Activated CD4-positive, alpha-beta T cell treated with anti-CD3 and anti-CD28 coated beads for 1 hour (primary cell): Measurements from ENCODE around the gene AK8.
A peak's percentile ranks its signal among the peaks of the same experiment; 100 is the strongest.

Experiments used
- DNase-seq: peaks from one replicate; pipeline ENCODE4 v3.0.0-alpha.2; 2020

The AK8 gene

GRCh38 chr9:132769906-132770769 lies 107.9 kb downstream of the AK8 start:
- DNase-seq, result peak; percentile 46

DNA sequence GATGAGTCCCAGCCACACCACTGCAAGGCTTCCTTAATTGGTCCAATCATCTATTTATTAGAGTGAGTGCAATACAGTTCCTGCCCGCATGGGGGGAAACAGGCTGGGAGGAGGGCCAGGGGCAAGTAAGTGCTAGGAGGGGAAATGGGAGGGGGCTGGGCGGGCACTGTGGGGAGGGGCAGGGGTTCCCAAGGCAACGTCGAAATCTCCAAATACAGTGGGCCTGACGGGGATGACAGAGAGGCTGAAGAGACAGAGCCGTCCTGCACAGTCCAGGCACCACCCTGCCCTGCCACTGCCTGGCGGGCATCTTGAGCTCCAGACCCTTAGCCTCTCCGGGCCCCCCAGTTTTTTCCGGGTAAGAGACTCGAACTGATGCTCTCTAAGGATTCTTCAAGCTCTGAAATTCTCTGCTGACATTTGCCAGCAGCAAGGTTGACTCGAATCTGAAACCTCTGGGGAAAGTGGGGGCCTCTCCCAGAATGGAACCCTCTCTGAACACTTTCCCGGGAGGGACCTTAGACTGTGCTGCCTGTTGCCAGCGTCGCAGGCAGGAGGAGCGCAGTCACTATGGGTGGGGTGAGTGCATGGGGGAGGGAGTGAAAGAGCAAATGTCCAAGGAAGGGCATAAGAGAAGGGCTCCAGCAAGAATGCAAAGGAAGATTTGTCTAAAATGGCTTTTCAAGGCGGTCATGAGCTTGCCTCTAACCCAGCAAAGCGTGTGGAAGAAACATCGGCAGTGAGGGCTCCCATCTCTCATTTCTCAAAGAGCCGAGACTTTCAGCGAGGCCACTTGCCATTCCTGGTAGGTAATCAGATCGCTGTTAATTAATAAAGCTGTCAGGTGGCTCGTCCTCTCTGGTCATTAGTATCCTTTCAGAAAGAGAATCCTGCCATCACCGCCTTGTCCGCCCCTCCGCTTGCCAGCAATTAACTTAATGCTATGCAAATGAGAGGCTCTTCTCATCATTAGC lies 108.9 kb downstream of the AK8 start:
- DNase-seq, result peak; percentile 41

DNA sequence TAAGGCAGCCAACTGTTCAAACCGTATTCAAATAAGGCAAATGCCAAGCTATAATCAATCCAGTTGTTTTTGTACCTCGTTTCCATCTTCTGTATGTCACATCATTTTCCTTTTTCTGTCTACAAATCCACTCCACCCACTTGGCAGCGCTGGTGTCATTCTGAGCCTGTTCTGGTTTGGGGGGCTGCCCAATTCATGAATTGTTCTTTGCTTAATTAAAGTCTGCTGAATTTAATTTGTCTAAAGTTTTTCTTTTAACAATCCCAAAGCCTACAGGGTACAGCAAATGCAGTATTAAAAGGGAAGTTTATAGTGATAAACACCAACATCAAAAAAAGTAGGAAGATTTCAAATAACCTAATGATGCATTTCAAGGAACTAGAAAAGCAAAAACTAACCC lies 114.5 kb downstream of the AK8 start:
- DNase-seq, result no peak

DNA sequence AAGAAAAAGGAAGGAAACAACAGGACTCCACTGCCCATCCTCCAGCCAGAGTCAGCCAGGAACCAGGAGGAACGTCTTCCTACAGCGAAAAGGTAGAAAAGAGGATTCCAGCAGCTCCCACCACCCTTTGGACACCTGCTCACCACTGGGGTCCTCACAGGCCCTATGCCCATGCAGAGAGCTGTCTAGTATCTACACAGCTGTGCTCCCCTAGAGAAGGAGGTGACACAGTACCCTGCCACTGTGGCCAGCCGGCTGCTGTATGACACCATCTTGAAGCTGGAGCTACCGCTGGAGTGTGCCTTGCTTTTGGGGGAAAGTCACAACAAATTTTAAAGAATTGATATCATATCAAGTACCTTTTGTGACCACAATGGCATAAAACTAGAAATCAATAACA lies 115.2 kb downstream of the AK8 start:
- DNase-seq, result no peak

DNA sequence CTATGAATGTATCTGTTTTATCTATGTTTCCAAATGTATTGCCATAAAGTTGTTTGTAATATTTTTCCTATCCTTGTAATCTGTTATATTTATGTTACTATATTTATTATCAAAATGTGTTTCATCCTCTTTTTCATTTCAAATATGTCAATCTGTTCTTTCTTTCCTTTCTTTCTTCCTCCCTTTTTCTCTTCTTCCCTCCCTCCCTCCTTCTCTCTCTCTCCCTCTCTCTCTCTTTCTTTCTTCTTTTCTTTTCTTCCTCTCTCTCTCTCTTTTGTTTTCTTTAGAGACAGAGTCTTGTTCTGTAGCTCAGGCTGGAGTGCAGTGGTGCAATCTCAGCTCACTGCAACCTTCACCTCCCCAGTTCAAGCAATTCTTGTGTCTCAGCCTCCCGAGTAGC lies 116.5 kb downstream of the AK8 start:
- no peak for DNase-seq

DNA sequence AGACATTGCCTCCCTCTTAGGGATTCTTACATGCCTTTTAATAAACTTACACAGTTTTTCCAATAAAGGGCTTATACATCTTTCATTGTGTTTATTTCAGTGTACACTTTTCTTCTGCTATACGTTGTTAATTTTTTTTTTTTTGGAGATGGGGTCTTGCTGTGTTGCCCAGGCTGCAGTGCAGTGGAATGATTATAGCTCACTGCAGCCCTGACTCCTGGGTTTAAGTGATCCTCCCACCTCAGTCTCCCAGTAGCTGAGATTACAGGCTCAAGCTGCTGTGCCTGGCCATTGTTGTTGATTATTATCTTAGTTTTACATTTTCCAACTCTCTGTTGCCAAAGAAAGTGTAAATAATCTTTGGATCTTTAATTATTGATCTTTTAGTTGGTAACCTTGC lies 118.0 kb downstream of the AK8 start:
- no peak for DNase-seq

- DNase-seq, result no peak
Observed at GRCh38 chr9:132757016-132757415, 121.1 kb downstream of the AK8 start.

DNA sequence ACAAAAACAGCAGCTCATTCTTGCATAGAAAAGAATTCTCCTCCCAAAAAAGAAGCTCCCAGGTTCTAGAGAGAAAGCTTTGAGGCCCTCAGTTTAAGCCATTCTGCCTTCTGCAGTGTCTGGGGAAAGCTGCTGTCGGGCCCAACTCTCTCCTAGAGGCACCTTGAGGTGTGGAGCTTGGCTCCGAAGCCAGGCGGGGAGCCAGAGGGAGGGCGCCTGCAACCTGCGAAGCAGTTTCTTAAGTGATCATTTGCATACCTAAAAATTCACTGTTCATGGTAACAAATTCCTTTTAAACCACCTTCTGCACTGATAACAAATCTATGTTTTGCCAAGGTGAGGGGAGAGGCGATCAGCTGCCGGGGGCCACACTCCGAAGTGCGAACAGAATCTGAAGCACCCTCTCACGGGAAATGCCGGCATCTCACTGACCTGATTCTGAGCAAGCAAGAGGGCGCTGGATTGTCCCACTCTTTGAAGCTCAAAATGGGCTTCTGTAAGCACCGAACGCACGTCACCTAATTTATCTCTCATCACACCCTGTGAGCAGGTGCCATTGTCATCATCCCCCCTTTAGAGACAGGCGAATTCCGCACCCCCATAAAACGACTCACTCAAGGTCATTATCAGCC lies 121.8 kb downstream of the AK8 start:
- no peak for DNase-seq

- no peak for DNase-seq
Observed at GRCh38 chr9:132755096-132755495, 123.0 kb downstream of the AK8 start.

DNA sequence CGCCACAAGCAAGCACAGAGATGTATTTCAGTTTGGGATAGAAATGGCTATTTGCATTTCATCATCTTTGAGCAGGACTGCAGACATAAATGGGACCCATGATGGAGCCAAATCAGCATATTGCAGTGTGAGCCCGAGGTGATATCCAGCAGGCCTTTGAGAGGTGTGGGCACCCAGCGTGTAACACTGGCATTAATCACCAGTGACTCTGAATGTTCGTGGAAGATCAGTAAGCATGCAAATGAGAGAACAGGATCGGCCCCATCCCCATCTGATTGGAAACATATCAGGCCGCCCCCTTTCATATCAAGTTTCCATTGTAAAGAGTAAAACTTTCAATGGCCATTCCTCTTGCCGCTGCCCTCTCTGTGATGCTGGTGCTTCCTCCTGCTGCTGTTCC lies 123.8 kb downstream of the AK8 start:
- no peak for DNase-seq

DNA sequence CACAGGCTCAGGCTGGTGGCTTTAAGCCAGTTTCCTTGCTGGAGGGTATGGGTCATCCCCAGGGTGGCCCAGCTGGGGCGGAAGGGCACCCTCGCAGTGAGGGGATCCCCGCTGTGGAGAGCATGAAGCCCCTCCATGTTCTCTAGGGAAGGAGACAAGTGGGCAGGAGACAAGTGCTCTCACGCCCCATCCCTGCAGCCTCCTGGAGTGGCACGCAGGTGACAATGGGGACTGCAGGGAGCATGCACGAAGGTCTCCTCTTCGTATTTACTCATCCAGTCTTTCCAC lies 124.5 kb downstream of the AK8 start:
- DNase-seq, result no peak

- DNase-seq, result no peak
Observed at GRCh38 chr9:132752877-132753592, 125.0 kb downstream of the AK8 start.

DNA sequence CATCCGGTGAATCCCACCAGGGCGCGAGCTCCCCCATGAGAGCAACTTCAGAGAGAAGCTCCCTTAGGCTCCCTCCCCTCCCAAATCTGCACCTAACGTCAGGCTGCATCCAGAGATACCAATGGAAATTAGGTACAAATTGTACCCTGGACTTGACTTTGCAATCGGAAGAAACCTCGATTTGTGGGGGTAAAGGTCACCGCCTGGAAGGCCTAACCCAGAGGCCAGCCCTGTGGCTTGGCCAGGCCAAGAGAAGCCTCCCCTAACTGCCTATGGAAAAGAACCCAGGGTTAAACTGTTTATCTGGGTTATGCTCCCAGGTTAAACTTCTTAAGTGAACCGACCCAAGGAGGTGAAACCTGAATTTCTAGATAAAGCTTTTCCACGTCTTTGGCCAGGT lies 127.4 kb downstream of the AK8 start:
- DNase-seq, result no peak

GRCh38 chr9:132749306-132749705 lies 128.8 kb downstream of the AK8 start:
- DNase-seq, result no peak

DNA sequence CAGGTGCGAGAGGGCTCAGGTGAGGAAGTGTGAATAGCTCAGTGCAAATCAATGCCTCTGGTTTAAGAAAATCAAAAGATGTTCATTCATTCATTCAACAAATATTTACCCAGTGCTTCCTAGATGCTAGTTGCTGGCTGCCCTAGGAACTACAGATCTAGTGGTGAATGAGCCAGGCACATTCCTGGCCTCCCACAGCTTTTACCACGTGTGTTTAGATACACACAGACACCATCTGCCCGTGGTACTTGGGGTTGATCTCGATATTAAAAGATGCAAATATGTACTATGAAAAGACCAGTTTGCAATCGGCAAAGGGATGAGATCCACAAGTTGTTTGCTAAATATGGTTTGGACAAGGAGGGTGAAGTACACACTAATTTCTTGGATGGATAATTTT lies 129.6 kb downstream of the AK8 start:
- DNase-seq, result no peak

DNA sequence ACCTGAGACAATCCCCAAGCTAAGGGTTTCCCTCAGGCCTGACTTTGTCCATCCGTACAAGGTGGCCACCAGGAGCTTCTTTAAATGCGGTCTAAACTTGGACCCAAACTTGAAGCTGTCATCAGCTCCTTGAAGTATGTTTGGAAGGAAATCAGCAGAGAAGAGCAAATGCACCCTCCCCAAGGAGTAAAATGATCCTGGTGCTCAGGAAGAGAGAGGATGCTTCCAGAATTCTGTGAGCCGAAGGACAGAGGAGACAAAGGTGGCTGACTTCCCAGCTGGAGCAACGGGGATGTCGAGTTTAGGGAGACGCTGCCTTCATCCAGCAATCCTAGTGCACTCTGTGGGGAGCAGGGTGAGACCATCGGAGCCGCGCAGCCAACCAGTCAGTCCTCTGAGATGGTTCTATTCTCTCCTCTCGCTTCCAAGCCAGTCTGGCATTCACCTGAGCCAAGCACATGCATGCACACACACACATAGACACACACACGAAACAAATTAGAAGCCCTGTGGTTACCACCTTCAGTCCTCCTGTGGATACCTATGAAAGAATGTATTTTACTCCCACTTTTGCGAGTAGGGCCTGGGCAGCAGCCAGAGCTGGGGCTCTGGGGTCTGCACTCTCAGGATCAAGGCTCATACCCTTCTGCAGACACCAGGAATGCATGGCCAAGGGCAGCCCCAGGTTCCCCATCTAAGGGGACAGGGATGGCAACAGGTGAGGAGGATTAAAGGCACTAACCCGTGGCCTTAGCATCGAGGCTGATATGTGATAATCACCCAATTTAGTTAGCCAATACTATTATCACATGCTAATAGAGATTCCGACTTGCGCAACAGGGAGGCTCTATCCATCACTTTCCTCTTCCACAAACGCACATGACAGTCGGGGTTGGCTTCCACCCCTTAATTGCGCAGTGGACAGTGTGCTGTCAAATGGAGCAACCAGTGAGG lies 132.1 kb downstream of the AK8 start:
- no peak for DNase-seq

DNA sequence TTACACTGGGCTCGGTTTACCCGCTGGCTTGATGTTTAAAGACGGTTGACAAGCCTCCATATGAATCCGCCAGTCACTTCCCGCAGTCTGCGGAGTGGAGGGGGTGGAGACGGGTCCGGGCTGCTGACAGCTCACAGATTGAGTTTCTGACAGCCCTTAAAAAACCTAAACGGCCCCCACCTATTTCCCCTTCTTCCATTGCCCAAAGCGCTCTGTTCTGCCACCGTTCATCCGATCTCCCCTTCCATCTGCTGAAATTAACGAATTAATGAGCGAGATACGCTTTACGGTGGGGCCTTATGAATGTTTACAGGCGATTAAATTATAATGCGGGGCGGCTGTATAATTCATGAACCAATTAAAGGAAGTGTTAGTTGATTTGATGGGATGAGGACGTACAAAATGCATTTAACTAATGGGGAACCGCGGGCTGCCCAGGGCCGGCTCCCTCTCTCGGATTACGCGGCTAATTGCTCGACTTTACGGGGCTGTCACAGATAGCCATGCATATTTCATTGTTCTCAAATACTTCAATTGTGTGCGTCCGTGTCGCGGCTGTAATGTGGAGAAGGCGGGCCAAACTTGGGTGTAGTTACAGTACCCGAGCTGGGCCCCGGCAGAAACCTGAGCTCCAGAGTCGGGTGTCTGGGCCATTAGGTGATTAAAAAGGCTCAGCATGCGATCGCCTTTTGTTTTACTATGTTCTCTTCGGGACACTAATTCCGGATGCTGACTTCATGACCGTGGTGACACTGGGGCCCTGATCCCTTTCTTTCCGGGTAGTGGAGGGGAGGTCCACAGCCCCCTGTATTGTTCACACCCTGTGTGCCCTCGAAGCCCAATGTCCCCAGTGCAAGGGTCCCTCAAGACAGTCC lies 133.0 kb downstream of the AK8 start:
- DNase-seq, result no peak

GRCh38 chr9:132743931-132744479 lies 134.1 kb downstream of the AK8 start:
- no peak for DNase-seq

DNA sequence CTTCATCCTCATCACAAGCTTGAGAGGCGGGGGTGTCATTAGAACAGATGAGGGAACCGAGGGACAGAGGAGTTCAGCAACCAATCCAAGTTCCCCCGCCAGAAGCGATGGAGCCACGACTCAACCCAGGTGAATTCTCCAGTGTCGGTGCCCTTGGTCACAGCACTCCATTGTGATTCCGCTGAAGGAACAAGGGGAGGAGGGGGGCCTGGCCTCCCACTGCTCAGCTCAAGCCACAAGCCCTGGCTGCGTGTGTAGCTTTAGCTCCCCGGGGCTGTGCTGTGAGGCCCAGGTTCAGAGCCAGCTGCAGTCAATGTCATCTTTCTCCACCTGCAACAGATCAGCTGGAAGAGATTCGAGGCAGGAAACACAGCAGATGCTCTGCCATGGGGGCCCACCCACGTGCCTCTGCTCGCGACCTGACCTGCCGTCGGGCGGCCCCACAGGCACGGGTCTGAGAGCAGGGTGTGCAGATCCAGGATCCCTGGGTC lies 135.2 kb downstream of the AK8 start:
- DNase-seq, result no peak
